SHP77 treated with DMSO at 0.1 percent for 48 hours (cell line): Measurements from ENCODE around the gene ARFIP2.
A peak's percentile ranks its signal among the peaks of the same experiment; 100 is the strongest.
"Not testable (repeated sequence)": the region's sequence is repeated elsewhere in the genome, so short reads cannot be mapped to it uniquely, and the experiment has no call there.

Experiments used
- DNase-seq: peaks from one replicate; lab custom pipeline; 2025; lab: John Stamatoyannopoulos, UW

ARFIP2 gene

GRCh38 chr11:6481012-6481923 is at the start of gene ARFIP2, which contains the start of gene TIMM10B:
ARFIP2 (minus strand) TSS chr11:6481331; CDS start chr11:6480421, 910 bp downstream.
TIMM10B (plus strand) TSS chr11:6481501; CDS start chr11:6481517, 16 bp downstream.
- peak; percentile 38 for DNase-seq

- DNase-seq, result no peak
Measured at GRCh38 chr11:6530848-6531247, 49.7 kb upstream of the ARFIP2 start.

- DNase-seq, result no peak
Measured at GRCh38 chr11:6529266-6529665, 48.1 kb upstream of the ARFIP2 start.

- DNase-seq, result no peak
Measured at GRCh38 chr11:6526411-6527135, 45.4 kb upstream of the ARFIP2 start.

- no peak for DNase-seq
Measured at GRCh38 chr11:6523253-6523652, 42.1 kb upstream of the ARFIP2 start.

- DNase-seq, result not testable (repeated sequence)
Measured at GRCh38 chr11:6521946-6522345, 40.8 kb upstream of the ARFIP2 start.

- no peak for DNase-seq
Measured at GRCh38 chr11:6520265-6520664, 39.1 kb upstream of the ARFIP2 start.

- no peak for DNase-seq
Measured at GRCh38 chr11:6516865-6517264, 35.7 kb upstream of the ARFIP2 start.

GRCh38 chr11:6505577-6506240 is 24.6 kb upstream of the ARFIP2 start:
- DNase-seq, result peak; percentile 0

GRCh38 chr11:6504166-6504565 is 23.0 kb upstream of the ARFIP2 start:
- no peak for DNase-seq

- DNase-seq, result no peak
Measured at GRCh38 chr11:6502382-6502781, 21.3 kb upstream of the ARFIP2 start.

GRCh38 chr11:6498544-6498943 is 17.4 kb upstream of the ARFIP2 start:
- no peak for DNase-seq

- DNase-seq, result no peak
Measured at GRCh38 chr11:6498121-6498520, 17.0 kb upstream of the ARFIP2 start.

GRCh38 chr11:6497069-6497839 is 16.1 kb upstream of the ARFIP2 start, which contains the start of gene DNHD1:
DNHD1 (plus strand) TSS chr11:6497280; CDS start chr11:6498216, 936 bp downstream.
- no peak for DNase-seq

GRCh38 chr11:6489306-6489705 is 8.2 kb upstream of the ARFIP2 start:
- DNase-seq, result no peak

GRCh38 chr11:6488821-6489220 is 7.7 kb upstream of the ARFIP2 start:
- no peak for DNase-seq

GRCh38 chr11:6488342-6488741 is 7.2 kb upstream of the ARFIP2 start:
- no peak for DNase-seq

GRCh38 chr11:6486938-6487337 is 5.8 kb upstream of the ARFIP2 start:
- no peak for DNase-seq

- no peak for DNase-seq
Measured at GRCh38 chr11:6486256-6486655, 5.1 kb upstream of the ARFIP2 start.

GRCh38 chr11:6485661-6486060 is 4.5 kb upstream of the ARFIP2 start:
- no peak for DNase-seq

- DNase-seq, result no peak
Measured at GRCh38 chr11:6483015-6483414, 1.9 kb upstream of the ARFIP2 start.

- no peak for DNase-seq
Measured at GRCh38 chr11:6482441-6482840, 1.3 kb upstream of the ARFIP2 start.
